Measurements from ENCODE around the gene TMTC1.

TMTC1 gene

DNA sequence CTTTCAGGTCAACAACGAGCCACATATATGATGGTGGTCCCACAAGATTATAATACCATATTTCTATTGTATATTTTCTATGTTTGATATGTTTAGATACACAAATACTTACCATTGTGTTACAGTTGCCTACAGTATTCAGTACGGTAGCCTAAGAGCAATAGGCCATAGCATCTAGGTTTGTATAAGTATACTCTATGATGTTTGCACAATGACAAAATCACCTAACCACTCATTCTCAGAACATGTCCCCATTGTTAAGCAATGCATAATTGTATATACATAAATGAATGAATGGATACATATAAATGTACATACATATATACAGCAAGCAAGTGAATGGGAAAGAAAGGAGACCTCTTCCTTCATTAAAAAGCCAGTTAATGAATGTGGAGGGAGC, 23.8 kb downstream of the TMTC1 start:
- no peak overlapping the region for H3K4ac ChIP-seq (ENCODE audit: low read depth in 1 of 2, low read length in 2 of 2)
- no peak overlapping the region for H3K18ac ChIP-seq (ENCODE audit: low read depth in 1 of 2, low read length in 2 of 2)
- no peak overlapping the region for H2BK5ac ChIP-seq (ENCODE audit: low read depth, low read length, poor library complexity, severe bottlenecking)
- no peak overlapping the region for H2AK5ac ChIP-seq (ENCODE audit: low read length, severe bottlenecking)
- H2BK12ac ChIP-seq (ENCODE audit: low read length in 2 of 2) = no peak overlapping the region
- no peaks in the 10 kb centered on the region for H3K9me3 ChIP-seq (ENCODE audit: control insufficient read depth, low read length)
- H3K4me3 ChIP-seq (ENCODE audit: insufficient read depth in 1 of 2, low read depth in 1 of 2, low read length in 2 of 2) = no peak overlapping the region
- no peak overlapping the region for H4K91ac ChIP-seq (ENCODE audit: low read length)
- no peaks in the 10 kb centered on the region for H3K27me3 ChIP-seq (ENCODE audit: control insufficient read depth in 1 of 2, insufficient read depth in 1 of 2, low read length in 2 of 2)
- no peak overlapping the region for H3K9ac ChIP-seq (ENCODE audit: low read length)
- DNase-seq = no peak
- no peak overlapping the region for H2BK15ac ChIP-seq (ENCODE audit: low read depth, poor library complexity, severe bottlenecking)
- no peak overlapping the region for H4K8ac ChIP-seq (ENCODE audit: low read length)
- H3K27ac ChIP-seq (ENCODE audit: low read length, poor library complexity, severe bottlenecking) = no peak overlapping the region
- H3K23ac ChIP-seq (ENCODE audit: low read length in 2 of 2) = no peak overlapping the region
- H2BK120ac ChIP-seq (ENCODE audit: low read depth, low read length) = no peak overlapping the region
- no peaks in the 10 kb centered on the region for H3K4me1 ChIP-seq (ENCODE audit: control insufficient read depth, insufficient read depth, low read depth, low read length)
- no peak overlapping the region for H3K14ac ChIP-seq (ENCODE audit: low read length in 2 of 2)
- no peak overlapping the region for H2AFZ ChIP-seq (ENCODE audit: low read depth, low read length)
- H3K36me3 ChIP-seq (ENCODE audit: control insufficient read depth in 1 of 2, insufficient read depth in 2 of 2, low read depth in 1 of 2, low read length in 2 of 2) = peaks cover 0 to 56% of the 10 kb centered on the region in 2 experiments
- no peaks in the 10 kb centered on the region for H3K79me1 ChIP-seq (replicated peaks; ENCODE audit: low read length, poor library complexity, severe bottlenecking)
- no peak overlapping the region for H3K4me2 ChIP-seq (ENCODE audit: low read length, poor library complexity, severe bottlenecking)
- no CpG with 5 or more reads among the region's 2 CpGs for WGBS

DNA sequence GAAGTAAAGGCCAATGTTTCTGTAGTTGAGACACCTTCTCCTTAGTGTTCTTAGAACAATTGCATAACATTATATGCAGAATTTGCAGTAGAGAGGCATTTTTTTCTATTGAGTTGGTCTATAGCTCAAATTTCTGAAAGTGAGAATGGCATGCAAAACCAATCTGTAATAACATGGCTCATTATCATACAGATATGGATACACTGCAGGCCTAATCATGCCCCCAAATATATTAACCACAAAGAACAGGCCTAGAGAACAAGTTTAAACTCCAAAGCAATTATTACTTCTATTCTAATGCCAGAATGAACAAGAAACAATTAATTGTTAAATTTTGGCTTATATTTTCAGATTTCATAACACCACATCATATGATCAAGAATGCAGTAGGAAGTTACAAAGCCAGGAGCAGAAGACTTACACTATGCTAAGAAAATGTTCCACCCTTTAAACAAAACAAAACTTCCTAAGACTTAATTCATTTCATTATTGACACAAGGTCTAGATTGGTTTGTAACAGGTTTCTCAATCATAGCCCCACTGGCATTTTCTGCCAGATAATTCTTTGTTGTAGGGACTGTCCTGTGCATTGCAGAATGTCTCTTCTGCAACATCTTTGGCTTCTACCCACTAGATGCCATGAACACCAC, 26.9 kb downstream of the TMTC1 start:
- H2BK5ac ChIP-seq (ENCODE audit: low read depth, low read length, poor library complexity, severe bottlenecking) = no peak overlapping the region
- no peak overlapping the region for H2AFZ ChIP-seq (ENCODE audit: low read depth, low read length)
- H3K9me3 ChIP-seq (ENCODE audit: control insufficient read depth, low read length) = no peaks in the 10 kb centered on the region
- H3K4me2 ChIP-seq (ENCODE audit: low read length, poor library complexity, severe bottlenecking) = no peak overlapping the region
- no peak for DNase-seq
- no peak overlapping the region for H4K91ac ChIP-seq (ENCODE audit: low read length)
- H3K4me3 ChIP-seq (ENCODE audit: insufficient read depth in 1 of 2, low read depth in 1 of 2, low read length in 2 of 2) = no peak overlapping the region
- no peak overlapping the region for H3K9ac ChIP-seq (ENCODE audit: low read length)
- H2BK15ac ChIP-seq (ENCODE audit: low read depth, poor library complexity, severe bottlenecking) = no peak overlapping the region
- peaks cover 0 to 68% of the 10 kb centered on the region in 2 experiments for H3K36me3 ChIP-seq (ENCODE audit: control insufficient read depth in 1 of 2, insufficient read depth in 2 of 2, low read depth in 1 of 2, low read length in 2 of 2)
- H3K4me1 ChIP-seq (ENCODE audit: control insufficient read depth, insufficient read depth, low read depth, low read length) = no peaks in the 10 kb centered on the region
- no peak overlapping the region for H3K23ac ChIP-seq (ENCODE audit: low read length in 2 of 2)
- H2BK12ac ChIP-seq (ENCODE audit: low read length in 2 of 2) = no peak overlapping the region
- H3K18ac ChIP-seq (ENCODE audit: low read depth in 1 of 2, low read length in 2 of 2) = no peak overlapping the region
- no peak overlapping the region for H2BK120ac ChIP-seq (ENCODE audit: low read depth, low read length)
- no peak overlapping the region for H3K4ac ChIP-seq (ENCODE audit: low read depth in 1 of 2, low read length in 2 of 2)
- H3K27ac ChIP-seq (ENCODE audit: low read length, poor library complexity, severe bottlenecking) = no peak overlapping the region
- H4K8ac ChIP-seq (ENCODE audit: low read length) = no peak overlapping the region
- H3K14ac ChIP-seq (ENCODE audit: low read length in 2 of 2) = no peak overlapping the region
- H3K27me3 ChIP-seq (ENCODE audit: control insufficient read depth in 1 of 2, insufficient read depth in 1 of 2, low read length in 2 of 2) = no peaks in the 10 kb centered on the region
- H2AK5ac ChIP-seq (ENCODE audit: low read length, severe bottlenecking) = no peak overlapping the region
- no peaks in the 10 kb centered on the region for H3K79me1 ChIP-seq (replicated peaks; ENCODE audit: low read length, poor library complexity, severe bottlenecking)

DNA sequence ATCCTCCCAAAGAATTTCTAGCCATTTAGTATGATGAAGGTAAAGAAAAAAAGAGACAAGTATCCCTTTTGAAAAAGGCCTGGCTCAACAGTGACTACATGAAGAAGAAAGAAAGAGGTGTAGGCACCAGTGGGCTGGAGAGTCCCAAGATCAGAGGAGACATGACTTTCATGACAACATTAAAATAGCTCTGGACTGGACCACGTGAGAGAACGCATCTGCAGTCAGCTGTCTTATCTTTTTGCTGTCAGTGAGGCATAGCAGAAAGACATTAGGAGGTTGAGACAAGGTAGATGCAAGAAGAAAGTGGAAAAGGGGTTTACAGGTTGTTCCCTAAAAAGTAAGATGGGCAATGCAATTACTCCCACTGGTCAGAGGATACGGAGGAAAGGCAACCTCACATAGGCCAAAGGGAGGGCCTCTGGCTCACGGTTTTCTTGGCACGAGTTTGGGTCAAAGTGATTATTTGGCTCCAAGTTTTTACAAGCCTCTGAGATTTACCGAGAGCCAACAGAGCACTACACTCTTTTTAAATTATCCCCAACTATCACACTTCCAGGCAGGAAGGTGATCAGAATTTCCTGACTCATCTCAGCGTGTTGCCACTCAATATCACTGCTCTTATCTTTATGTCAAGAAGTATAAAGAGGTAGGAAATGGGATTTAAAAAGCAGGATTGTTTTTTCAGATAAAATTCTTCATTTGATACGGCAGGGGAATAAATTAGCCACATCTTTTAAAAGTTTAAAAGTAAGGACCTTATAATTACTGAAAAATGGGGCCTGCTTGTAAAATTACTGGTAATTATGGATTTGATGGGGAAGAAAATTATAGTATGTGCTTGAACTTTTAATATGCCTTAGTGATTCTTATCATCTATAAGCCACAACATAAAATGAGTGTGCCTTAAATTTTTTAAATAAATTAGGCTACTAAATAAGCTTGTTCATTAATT, 29.2 kb downstream of the TMTC1 start:
- DNase-seq = no peak
- no peak overlapping the region for H3K18ac ChIP-seq (ENCODE audit: low read depth in 1 of 2, low read length in 2 of 2)

DNA sequence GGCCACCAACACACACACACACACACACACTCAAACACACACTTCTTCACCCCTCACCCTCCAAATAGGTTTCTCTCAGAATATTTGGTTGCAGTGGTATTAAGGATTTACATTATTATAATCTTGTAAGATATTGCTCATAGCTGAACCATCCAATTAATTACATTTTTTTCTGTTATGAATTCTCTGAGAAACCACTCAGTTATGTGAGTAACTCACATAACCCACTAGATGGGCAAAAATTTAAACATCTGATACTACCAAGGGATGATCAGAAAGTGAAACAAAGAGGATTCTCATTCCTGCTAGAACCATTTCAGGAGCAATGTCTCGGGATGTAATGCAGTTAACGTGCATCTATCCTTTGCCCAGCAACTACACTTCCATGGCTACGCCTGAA, 31.6 kb downstream of the TMTC1 start:
- no peak overlapping the region for H2BK5ac ChIP-seq (ENCODE audit: low read depth, low read length, poor library complexity, severe bottlenecking)
- no peak overlapping the region for H2AFZ ChIP-seq (ENCODE audit: low read depth, low read length)
- no peak overlapping the region for H2BK12ac ChIP-seq (ENCODE audit: low read length in 2 of 2)
- H2AK5ac ChIP-seq (ENCODE audit: low read length, severe bottlenecking) = no peak overlapping the region
- no peaks in the 10 kb centered on the region for H3K79me1 ChIP-seq (replicated peaks; ENCODE audit: low read length, poor library complexity, severe bottlenecking)
- H2BK120ac ChIP-seq (ENCODE audit: low read depth, low read length) = no peak overlapping the region
- no peak overlapping the region for H3K4me2 ChIP-seq (ENCODE audit: low read length, poor library complexity, severe bottlenecking)
- no peak overlapping the region for H4K8ac ChIP-seq (ENCODE audit: low read length)
- H3K23ac ChIP-seq (ENCODE audit: low read length in 2 of 2) = no peak overlapping the region
- no peak overlapping the region for H3K4me3 ChIP-seq (ENCODE audit: insufficient read depth in 1 of 2, low read depth in 1 of 2, low read length in 2 of 2)
- no peaks in the 10 kb centered on the region for H3K9me3 ChIP-seq (ENCODE audit: control insufficient read depth, low read length)
- no peak overlapping the region for H3K14ac ChIP-seq (ENCODE audit: low read length in 2 of 2)
- H3K36me3 ChIP-seq (ENCODE audit: control insufficient read depth in 1 of 2, insufficient read depth in 2 of 2, low read depth in 1 of 2, low read length in 2 of 2) = peaks cover 0 to 87% of the 10 kb centered on the region in 2 experiments
- no peak overlapping the region for H3K18ac ChIP-seq (ENCODE audit: low read depth in 1 of 2, low read length in 2 of 2)
- no peak overlapping the region for H3K27ac ChIP-seq (ENCODE audit: low read length, poor library complexity, severe bottlenecking)
- no peak overlapping the region for H3K4ac ChIP-seq (ENCODE audit: low read depth in 1 of 2, low read length in 2 of 2)
- no peak overlapping the region for H3K9ac ChIP-seq (ENCODE audit: low read length)
- H2BK15ac ChIP-seq (ENCODE audit: low read depth, poor library complexity, severe bottlenecking) = no peak overlapping the region
- H4K91ac ChIP-seq (ENCODE audit: low read length) = no peak overlapping the region
- H3K27me3 ChIP-seq (ENCODE audit: control insufficient read depth in 1 of 2, insufficient read depth in 1 of 2, low read length in 2 of 2) = no peaks in the 10 kb centered on the region
- 100% methylated on average over 2 of the region's 3 CpGs for WGBS
- peaks cover 8% of the 10 kb centered on the region for H3K4me1 ChIP-seq (ENCODE audit: control insufficient read depth, insufficient read depth, low read depth, low read length)
- DNase-seq = no peak

More for the DNA sequence above, 29.2 kb downstream of the TMTC1 start:
- peak overlapping the region; percentile 38 for H4K8ac ChIP-seq (ENCODE audit: low read length)
- 74% methylated on average over 6 of the region's 8 CpGs for WGBS
- no peak overlapping the region for H2BK120ac ChIP-seq (ENCODE audit: low read depth, low read length)
- no peaks in the 10 kb centered on the region for H3K79me1 ChIP-seq (replicated peaks; ENCODE audit: low read length, poor library complexity, severe bottlenecking)
- H3K14ac ChIP-seq (ENCODE audit: low read length in 2 of 2) = no peak overlapping the region
- no peak overlapping the region for H2AFZ ChIP-seq (ENCODE audit: low read depth, low read length)
- H2BK12ac ChIP-seq (ENCODE audit: low read length in 2 of 2) = no peak overlapping the region
- H3K4me2 ChIP-seq (ENCODE audit: low read length, poor library complexity, severe bottlenecking) = no peak overlapping the region
- H3K9ac ChIP-seq (ENCODE audit: low read length) = no peak overlapping the region
- H3K4me3 ChIP-seq (ENCODE audit: insufficient read depth in 1 of 2, low read depth in 1 of 2, low read length in 2 of 2) = no peak overlapping the region
- no peaks in the 10 kb centered on the region for H3K27me3 ChIP-seq (ENCODE audit: control insufficient read depth in 1 of 2, insufficient read depth in 1 of 2, low read length in 2 of 2)
- H2BK5ac ChIP-seq (ENCODE audit: low read depth, low read length, poor library complexity, severe bottlenecking) = no peak overlapping the region
- H2BK15ac ChIP-seq (ENCODE audit: low read depth, poor library complexity, severe bottlenecking) = no peak overlapping the region
- H2AK5ac ChIP-seq (ENCODE audit: low read length, severe bottlenecking) = no peak overlapping the region
- no peak overlapping the region for H3K4ac ChIP-seq (ENCODE audit: low read depth in 1 of 2, low read length in 2 of 2)
- no peak overlapping the region for H3K27ac ChIP-seq (ENCODE audit: low read length, poor library complexity, severe bottlenecking)
- no peak overlapping the region for H3K23ac ChIP-seq (ENCODE audit: low read length in 2 of 2)
- H3K4me1 ChIP-seq (ENCODE audit: control insufficient read depth, insufficient read depth, low read depth, low read length) = peaks cover 8% of the 10 kb centered on the region
- no peak overlapping the region for H4K91ac ChIP-seq (ENCODE audit: low read length)
- H3K36me3 ChIP-seq (ENCODE audit: control insufficient read depth in 1 of 2, insufficient read depth in 2 of 2, low read depth in 1 of 2, low read length in 2 of 2) = peaks cover 0 to 82% of the 10 kb centered on the region in 2 experiments
- H3K9me3 ChIP-seq (ENCODE audit: control insufficient read depth, low read length) = no peaks in the 10 kb centered on the region

All from mesenchymal stem cell (in vitro differentiated cells and primary cell).